ENCODE results near the gene ABHD13.
"Not testable (repeated sequence)": the region's sequence is repeated elsewhere in the genome, so short reads cannot be mapped to it uniquely, and the experiment has no call there.

ABHD13 gene

DNA sequence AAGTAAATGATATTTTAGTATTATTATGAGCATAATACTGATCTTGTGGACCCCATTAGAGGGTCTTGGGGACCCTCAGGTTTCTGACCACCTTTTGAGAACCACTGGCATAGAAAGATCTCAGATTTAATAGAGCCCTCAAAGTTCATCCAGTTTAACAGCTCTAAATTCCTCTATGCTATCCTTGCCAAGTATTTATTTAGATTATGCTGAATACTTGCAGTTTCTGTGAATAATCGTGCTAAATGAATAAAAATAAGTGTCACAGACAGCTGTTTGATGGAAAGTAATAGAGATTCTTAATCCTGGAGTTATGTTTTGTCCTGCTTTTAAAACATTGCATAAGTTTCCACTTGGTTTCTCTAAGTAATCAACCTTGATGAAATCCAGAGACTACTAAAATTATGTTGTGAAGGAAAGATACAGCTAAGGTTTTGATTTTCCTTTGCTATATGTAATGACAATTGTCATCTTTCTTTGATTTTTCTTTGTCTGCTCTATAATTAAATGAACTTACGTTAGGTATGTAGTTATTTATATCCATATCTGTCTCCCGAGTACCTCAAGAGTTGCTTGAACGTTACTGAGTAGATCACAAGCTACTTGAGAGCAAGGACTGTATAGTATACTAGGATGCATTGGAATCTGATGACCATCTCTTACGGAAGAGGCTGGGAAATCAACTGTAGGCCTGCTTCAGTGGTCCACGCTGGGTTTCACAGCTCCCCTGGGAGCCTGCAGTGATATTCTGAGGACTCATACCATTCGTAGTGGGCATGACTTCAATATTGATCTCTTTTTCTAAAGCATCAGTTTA is 5.7 kb downstream of the ABHD13 start:
- DNase-seq (ENCODE audit: low read depth in 1 of 2, low spot score in 1 of 2): no peak

DNA sequence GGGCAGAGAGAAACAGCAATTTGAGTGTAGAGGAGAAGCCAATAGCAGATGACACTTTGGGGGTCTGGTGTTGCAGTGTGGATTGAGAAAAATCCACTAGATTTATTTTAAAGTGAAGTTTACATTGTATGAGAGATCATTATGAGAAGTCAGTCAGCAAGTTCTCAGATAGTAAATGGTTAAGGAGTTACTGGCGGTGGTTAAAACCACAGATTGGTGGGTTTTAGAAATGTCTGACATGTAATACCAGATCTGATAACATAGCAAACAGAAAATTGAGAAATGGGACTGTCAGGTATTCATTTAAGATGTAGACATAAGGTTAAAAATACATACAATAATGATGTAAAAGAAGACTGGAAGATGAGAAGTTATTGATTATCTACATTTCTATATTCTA is 7.2 kb downstream of the ABHD13 start:
- DNase-seq (ENCODE audit: low read depth in 1 of 2, low spot score in 1 of 2): no peak

- DNase-seq (ENCODE audit: low read depth in 1 of 2, low spot score in 1 of 2): no peak
Measured at GRCh38 chr13:108226184-108226583, 8.0 kb downstream of the ABHD13 start.

- no peak for DNase-seq (ENCODE audit: low read depth in 1 of 2, low spot score in 1 of 2)
Measured at GRCh38 chr13:108227651-108228272, 9.6 kb downstream of the ABHD13 start.

- no peak for DNase-seq (ENCODE audit: low read depth in 1 of 2, low spot score in 1 of 2)
Measured at GRCh38 chr13:108230377-108230776, 12.2 kb downstream of the ABHD13 start.

DNA sequence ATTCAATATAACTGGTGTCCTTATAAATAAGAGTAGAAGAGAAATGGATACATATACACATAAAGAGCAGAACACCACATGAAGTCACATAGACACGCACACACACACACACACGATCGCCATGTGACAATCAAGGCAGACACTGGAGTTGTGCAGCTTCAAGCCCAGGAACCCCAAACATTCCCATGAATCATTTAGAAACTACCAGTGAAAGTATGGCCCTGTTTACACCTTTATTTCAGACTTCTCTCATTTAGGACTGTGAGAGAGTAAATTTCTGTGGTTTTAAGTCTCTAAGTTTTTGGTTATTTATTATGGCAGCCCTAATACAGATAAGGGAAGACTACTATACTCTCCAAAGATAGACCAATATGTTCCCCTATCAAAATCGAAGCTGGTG is 31.0 kb downstream of the ABHD13 start:
- no peak for DNase-seq (ENCODE audit: low read depth in 1 of 2, low spot score in 1 of 2)

DNA sequence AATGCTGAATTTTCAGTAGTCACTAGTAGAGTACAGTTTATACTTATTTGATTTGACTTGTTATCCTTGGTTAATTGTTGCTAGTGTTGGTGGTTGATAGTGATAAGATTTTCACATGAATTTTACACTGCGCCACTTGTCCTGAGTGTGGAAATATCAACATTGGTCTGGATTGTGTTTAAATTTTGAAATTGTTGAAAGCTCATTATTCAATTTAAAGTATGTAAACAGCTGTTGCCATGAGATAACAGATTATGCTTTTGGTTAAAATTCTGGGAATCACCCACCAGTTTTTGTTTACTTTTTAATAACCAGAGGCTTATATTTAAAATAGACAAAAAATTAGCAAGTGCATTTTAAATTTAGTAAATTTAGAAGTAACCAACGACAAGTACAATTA is 39.1 kb downstream of the ABHD13 start:
- DNase-seq (ENCODE audit: low read depth in 1 of 2, low spot score in 1 of 2): no peak

GRCh38 chr13:108263621-108264355 is 45.6 kb downstream of the ABHD13 start:
- no peak for DNase-seq (ENCODE audit: low read depth in 1 of 2, low spot score in 1 of 2)

DNA sequence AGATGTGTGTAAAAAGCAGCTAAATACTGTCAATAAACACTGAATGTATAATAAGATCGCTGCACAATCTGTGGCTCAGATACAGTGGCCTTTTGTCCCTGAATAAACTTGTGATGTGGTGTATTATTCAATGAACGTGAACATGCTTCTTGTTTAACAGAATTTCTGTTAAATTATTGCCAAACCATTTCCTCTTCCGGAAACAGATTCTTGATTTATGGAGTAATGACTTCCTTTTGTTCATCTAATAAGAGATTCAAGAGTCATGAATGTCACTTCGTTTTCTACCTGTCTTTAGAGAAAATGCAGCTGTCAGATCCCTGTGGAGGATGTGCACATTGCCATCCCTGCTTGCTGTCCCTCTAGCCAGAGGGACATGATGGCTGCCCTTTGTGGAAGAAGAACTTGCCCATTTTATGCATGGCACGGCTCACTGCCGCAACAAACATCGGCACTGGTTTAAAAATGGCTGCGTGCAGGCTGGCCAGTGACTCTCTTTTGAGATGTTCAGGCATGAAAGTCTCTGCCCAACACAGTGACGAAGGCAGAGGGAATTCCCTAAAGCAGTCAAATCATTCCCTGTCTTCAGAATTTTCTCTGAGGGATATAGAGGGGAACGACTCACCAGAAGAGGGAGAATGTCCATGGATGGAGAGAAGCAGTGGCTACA is 48.3 kb downstream of the ABHD13 start:
- no peak for DNase-seq (ENCODE audit: low read depth in 1 of 2, low spot score in 1 of 2)

GRCh38 chr13:108267347-108267746 is 49.2 kb downstream of the ABHD13 start:
- no peak for DNase-seq (ENCODE audit: low read depth in 1 of 2, low spot score in 1 of 2)

DNA sequence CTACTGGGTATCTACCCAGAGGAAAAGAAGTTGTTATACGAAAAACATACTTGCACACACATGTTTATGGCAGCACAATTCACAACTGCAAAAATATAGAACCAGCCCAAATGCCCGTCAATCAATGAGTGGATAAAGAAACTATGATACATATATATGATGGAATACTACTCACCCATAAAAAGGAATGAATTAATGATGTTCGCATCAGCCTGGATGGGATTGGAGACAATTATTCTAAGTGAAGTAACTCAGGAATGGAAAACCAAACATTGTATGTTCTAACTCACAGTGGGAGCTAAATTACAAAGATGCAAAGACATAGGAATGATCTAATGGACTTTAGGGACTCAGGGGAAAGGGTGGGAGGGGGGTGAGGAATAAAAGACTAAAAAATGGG is 49.7 kb downstream of the ABHD13 start:
- DNase-seq (ENCODE audit: low read depth in 1 of 2, low spot score in 1 of 2): not testable (repeated sequence)

DNA sequence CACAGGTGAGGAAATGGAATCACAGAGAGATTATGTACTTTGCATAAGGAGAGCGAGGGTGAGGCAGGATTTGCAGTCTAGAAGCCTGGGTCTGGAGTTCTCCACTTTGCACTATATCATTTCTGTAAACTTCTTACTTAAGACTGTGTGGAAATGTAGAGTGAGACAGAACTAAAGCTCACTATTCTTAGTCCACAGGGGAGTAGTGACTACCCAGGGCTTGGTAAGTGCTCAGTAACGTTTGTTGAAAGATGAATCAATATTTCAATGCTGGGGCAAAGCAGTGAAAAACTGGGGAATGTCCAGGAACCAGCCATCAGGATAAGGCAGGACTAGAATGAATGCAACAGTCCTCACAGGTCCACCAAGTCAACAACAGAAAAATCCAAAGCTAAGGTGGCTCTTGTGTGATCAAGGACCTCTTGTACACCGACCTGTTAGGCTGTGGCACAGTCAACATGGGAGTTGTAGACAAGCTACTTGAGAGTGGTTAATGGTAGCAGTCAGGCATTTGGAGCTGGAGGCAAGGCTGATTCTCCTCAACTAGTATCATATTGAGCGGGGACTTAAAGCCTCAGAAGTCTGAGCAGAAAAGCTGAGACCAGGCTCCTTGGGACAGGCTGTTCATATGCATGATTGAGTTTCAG is 50.4 kb downstream of the ABHD13 start:
- no peak for DNase-seq (ENCODE audit: low read depth in 1 of 2, low spot score in 1 of 2)

DNA sequence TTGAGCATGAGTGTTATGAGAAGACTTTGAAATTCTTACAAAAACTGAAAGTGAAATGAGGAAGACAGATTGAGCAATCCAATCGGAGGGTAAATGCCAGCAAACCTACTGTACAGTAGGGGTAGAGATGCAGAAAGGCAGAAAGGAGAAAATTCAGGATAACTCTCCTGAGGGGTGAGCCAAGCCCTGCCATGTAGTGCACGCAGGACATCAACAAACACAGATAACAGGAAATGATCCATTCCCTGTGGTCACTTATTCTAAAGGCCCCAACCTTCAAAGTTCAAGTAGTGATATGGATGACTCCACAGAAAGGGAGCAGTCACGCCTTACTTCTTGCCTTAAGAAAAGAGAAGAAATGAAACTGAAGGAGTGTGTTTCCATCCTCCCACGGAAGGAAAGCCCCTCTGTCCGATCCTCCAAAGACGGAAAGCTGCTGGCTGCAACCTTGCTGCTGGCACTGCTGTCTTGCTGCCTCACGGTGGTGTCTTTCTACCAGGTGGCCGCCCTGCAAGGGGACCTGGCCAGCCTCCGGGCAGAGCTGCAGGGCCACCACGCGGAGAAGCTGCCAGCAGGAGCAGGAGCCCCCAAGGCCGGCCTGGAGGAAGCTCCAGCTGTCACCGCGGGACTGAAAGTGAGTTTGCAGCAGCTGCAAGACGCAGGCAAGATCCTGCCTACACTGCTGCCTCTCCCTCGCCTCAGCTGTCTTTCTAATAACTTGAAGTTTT is 51.6 kb downstream of the ABHD13 start, which contains the start of gene TNFSF13B:
TSS of gene TNFSF13B (plus strand) at position 118 of the 728 bp plus-strand sequence. CDS start at position 296, 178 bp downstream.
- DNase-seq (ENCODE audit: low read depth in 1 of 2, low spot score in 1 of 2): peak; percentile 11 to 12

DNA sequence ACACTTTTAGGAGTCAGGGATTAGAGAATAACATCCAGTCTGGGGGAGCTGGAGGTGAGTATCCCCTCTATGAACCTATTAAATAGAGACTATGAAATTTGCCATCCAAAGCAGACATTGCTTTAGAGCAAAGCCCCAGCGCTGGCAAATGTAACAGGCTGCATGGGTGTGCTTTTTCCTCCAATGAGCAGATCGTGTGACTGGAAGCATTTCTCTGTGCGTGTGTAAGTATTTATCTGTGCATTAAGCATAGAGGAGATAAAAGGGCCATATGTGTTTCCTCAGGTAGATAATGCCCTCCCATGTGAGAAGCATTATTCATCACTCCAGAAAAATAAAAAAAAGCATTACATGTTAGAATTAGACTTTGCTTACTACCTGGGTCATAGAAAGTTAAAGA is 52.2 kb downstream of the ABHD13 start:
- DNase-seq (ENCODE audit: low read depth in 1 of 2, low spot score in 1 of 2): no peak

- DNase-seq (ENCODE audit: low read depth in 1 of 2, low spot score in 1 of 2): no peak
Measured at GRCh38 chr13:108272333-108272732, 54.1 kb downstream of the ABHD13 start.

DNA sequence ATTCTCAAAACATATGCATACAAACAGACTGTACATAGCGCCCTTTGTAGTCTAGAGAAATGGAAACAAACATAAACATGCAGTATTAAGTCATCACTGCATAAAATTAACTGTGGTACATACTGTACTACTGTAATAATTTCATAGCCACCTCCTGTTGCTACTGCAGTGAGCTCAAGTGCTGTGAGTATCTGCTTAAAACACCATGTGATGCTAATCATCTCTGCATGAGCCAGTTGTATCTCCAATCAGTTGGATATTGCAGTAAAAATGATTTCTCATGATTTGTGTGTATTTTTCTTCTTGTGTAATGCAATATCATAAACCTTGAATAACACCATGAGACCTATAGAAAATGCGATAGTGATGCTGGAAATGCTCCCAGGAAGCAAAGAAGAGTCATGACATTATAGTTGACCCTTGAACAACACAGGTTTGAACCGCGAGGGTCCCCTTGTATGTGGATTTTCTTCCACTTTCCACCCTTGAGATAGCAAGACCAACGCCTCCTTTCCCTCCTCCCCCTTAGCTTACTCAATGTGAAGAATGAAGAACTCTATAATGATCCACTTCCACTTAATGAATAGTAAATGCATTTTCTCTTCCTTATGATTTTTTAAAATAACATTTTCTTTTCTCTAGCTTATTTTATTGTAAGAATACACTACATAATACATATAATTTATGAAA is 55.4 kb downstream of the ABHD13 start:
- DNase-seq (ENCODE audit: low read depth in 1 of 2, low spot score in 1 of 2): no peak

DNA sequence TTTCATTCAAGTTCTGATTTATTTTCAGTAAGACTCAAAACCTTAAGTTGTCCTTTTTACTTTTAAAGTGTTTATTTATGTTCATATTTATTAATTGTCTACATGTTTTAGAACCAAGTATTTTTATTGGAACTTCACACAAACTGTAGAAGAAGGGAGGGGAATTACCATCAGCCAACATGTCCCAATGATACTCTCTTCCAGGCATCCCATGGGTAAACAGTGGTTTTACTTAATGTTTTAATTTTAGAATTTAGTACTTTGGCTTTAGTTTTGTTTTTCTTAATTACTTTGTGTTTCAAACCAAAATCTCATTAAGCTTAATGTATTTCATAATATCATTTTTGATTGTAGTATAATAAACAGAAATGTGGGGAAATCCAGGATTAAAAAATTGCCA is 56.5 kb downstream of the ABHD13 start:
- DNase-seq (ENCODE audit: low read depth in 1 of 2, low spot score in 1 of 2): no peak

DNA sequence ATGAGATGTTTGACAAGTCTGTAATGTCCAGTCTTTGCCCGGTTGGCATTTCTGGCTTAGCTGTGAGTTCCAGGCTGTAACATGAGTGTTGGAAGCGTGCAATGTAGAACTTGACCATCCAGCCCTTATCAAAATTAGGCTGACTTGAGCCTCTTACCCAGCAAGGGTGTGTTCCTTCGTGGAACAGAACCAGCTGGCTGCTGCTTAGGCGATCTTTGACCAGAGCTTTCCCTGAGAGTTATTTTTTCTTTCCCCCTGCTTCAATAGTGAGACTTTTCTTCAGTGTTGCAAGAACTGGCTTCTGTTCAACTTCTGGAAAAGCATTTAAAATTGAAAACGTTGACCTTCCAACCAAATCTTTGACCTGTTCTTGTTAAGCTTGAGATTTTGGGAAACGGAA is 57.9 kb downstream of the ABHD13 start:
- DNase-seq (ENCODE audit: low read depth in 1 of 2, low spot score in 1 of 2): no peak

GRCh38 chr13:108278466-108278865 is 60.3 kb downstream of the ABHD13 start:
- no peak for DNase-seq (ENCODE audit: low read depth in 1 of 2, low spot score in 1 of 2)

DNA sequence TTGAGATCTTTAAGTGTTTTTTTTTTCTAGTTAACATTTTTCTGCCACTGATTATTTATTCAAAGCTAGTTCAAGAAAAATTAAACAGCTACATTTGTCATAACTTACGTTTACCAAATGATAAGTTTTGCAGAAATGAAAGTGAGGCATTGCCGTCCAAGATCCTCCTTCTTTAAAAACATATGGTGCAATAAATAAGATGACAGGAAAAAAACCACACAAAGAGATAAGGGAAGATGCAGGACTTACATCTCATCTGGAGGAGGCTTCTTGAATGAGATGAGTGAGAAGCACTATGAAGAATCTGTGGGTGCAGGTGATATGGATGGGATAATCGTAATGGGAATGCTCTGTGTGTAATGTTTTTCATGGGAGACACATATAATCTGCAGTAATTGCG is 63.7 kb downstream of the ABHD13 start:
- no peak for DNase-seq (ENCODE audit: low read depth in 1 of 2, low spot score in 1 of 2)

Measured in stimulated activated CD4-positive, alpha-beta T cell treated with anti-CD3 and anti-CD28 coated beads, Interleukin-15, amount 100 ng/mL, for 1 hour (primary cell).